SK-N-SH (cell line): Measurements from ENCODE around the gene CBFB.
A peak's percentile ranks its signal among the peaks of the same experiment; 100 is the strongest.

Experiments used
- CTCF ChIP-seq: fragments of 200-600 bp; sonication (generic); IDR thresholded peaks from 2 replicates; pipeline ENCODE4 v1.6.1; 2017; ENCODE audit warnings: antibody characterized with exemption, mild to moderate bottlenecking, moderate library complexity
- EP300 ChIP-seq, 2 experiments: IDR thresholded peaks; 2 replicates each; pipeline versions ENCODE4 v1.4.0 to v1.6.1; 2012; ENCODE audit warnings: borderline replicate concordance in 1 of 2, low read depth in 1 of 2, low read length in 1 of 2
- EZH2phosphoT487 ChIP-seq: fragments of 200-600 bp; sonication (generic); IDR thresholded peaks from 2 replicates; pipeline ENCODE4 v1.6.1; 2017; ENCODE audit warnings: low read depth, mixed run types, mild to moderate bottlenecking, antibody characterized with exemption, moderate library complexity, borderline replicate concordance
- FOXJ3 ChIP-seq: sonication (generic); formaldehyde crosslinking; IDR thresholded peaks from 2 replicates; pipeline ENCODE4 v1.5.1; 2020; ENCODE audit warnings: mild to moderate bottlenecking, missing genetic modification reagents
- GABPA ChIP-seq: IDR thresholded peaks from 2 replicates; pipeline ENCODE4 v1.4.0; 2012; ENCODE audit warnings: low read depth, mild to moderate bottlenecking
- MAX ChIP-seq: IDR thresholded peaks from 2 replicates; pipeline ENCODE4 v1.4.0; 2012; ENCODE audit warnings: low read depth
- NFIC ChIP-seq: IDR thresholded peaks from 2 replicates; pipeline ENCODE4 v1.4.0; 2012; ENCODE audit warnings: borderline replicate concordance
- NRF1 ChIP-seq: IDR thresholded peaks from 2 replicates; pipeline ENCODE4 v1.6.1; 2012; ENCODE audit warnings: low read depth, mild to moderate bottlenecking, low read length
- REST ChIP-seq: IDR thresholded peaks from 2 replicates; pipeline ENCODE4 v1.6.1; 2012; ENCODE audit warnings: mild to moderate bottlenecking, low read depth, low read length, moderate library complexity
- RFX5 ChIP-seq: IDR thresholded peaks from 2 replicates; pipeline ENCODE4 v1.6.1; 2012; ENCODE audit warnings: mild to moderate bottlenecking, improper control_type of control experiment, low read length
- TAF1 ChIP-seq: IDR thresholded peaks from 2 replicates; pipeline ENCODE4 v1.6.1; 2012; ENCODE audit warnings: low read depth, mild to moderate bottlenecking, low read length, moderate library complexity, borderline replicate concordance
- TEAD4 ChIP-seq: IDR thresholded peaks from 2 replicates; pipeline ENCODE4 v1.4.0; 2012; ENCODE audit warnings: mild to moderate bottlenecking, borderline replicate concordance; ENCODE audit not compliant: insufficient read depth
- USF1 ChIP-seq: IDR thresholded peaks from 2 replicates; pipeline ENCODE4 v1.4.0; 2012; ENCODE audit warnings: low read depth, borderline replicate concordance

DNA sequence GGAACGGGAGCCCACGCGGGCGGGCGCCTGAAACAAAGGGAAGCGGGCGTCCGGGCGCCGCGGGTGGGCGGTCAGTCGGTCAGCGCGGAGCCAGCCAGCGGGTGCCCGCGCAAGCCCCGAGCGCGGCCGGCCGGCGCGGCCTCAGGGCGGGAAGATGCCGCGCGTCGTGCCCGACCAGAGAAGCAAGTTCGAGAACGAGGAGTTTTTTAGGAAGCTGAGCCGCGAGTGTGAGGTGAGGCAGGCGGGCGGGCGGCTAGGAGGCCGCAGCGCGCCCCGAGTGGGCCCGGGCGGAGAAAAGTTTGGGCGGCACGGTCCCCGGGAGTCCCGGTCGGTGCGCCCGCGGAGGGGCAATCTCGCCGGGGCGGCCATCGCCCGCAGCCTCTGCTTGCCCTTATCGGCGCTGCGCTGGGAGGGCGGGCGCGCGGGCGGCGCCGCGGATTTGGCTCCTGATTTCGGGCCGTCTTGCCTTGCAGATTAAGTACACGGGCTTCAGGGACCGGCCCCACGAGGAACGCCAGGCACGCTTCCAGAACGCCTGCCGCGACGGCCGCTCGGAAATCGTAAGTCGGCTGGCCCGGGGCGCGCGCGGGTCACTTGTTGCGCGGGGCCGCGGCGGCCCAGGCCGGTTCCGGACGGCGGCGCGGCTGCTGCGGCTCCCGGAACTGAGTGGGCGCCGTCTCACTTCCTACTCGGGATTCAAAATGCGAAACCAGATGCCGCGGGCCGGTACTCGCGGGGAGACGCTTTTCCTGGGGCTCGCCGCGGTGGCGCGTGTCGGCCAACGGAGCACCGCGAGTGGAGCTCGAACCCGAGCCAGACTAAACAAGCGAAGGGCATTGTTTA, 526 bp downstream of the CBFB start:
- TF ChIP-seq REST, result no peak
- no peak for TF ChIP-seq TAF1
- TF ChIP-seq CTCF, result no peak
- TF ChIP-seq TEAD4, result no peak
- no peak for TF ChIP-seq RFX5
- TF ChIP-seq MAX, result no peak
- TF ChIP-seq GABPA, result peak; percentile 49
- no peak for TF ChIP-seq USF1
- no peak for TF ChIP-seq EZH2phosphoT487
- 0 out of 4 replicates have a peak, but pooled peaks of 1 of the 2 experiments have one; percentile 2 for TF ChIP-seq EP300 (IDR thresholded peaks at IDR 0.05; ENCODE audit: borderline replicate concordance in 1 of 2, low read depth in 1 of 2, low read length in 1 of 2)
- no peak for TF ChIP-seq NRF1
- TF ChIP-seq FOXJ3, result no peak
- TF ChIP-seq NFIC, result no peak
